NCI-H1694 (cell line): ENCODE measurements around the gene ITGB6.

ENCODE experiments used
- DNase-seq: peaks from one replicate; lab custom pipeline; 2025; lab: John Stamatoyannopoulos, UW

ITGB6 gene, protein sequence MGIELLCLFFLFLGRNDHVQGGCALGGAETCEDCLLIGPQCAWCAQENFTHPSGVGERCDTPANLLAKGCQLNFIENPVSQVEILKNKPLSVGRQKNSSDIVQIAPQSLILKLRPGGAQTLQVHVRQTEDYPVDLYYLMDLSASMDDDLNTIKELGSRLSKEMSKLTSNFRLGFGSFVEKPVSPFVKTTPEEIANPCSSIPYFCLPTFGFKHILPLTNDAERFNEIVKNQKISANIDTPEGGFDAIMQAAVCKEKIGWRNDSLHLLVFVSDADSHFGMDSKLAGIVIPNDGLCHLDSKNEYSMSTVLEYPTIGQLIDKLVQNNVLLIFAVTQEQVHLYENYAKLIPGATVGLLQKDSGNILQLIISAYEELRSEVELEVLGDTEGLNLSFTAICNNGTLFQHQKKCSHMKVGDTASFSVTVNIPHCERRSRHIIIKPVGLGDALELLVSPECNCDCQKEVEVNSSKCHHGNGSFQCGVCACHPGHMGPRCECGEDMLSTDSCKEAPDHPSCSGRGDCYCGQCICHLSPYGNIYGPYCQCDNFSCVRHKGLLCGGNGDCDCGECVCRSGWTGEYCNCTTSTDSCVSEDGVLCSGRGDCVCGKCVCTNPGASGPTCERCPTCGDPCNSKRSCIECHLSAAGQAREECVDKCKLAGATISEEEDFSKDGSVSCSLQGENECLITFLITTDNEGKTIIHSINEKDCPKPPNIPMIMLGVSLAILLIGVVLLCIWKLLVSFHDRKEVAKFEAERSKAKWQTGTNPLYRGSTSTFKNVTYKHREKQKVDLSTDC

DNA sequence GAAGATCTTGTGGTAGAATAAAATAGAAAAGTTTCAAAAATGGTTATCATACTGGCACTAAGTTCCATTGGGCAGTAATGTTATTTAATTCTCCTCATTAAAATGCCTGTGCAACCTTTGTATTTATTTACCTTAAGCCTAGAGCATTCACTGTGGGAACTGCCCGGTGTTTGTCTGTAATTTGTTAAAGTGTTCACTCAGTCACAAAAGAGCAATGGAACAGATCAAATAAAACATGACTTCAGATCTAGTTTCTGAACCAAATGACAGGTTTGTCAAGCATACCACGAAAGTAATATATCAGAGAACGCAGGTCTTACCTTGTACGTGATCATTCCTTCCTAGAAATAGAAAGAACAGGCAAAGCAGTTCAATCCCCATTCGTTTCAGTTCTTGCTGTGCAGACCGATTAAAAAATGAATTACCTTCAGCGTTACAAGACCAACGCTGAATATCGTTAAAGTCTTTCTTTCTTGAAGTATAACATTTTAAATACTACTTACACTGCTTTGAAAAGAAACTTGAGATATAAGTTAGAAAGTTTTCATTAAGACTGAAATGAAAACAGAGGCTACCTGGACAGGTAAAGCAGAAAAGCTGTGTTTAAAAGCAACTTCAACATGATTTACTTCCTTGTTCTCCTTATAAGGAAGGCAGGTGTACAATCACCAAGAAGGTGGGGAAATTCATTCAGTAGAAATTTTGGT is at the start of gene ITGB6:
Gene ITGB6, minus strand, starts transcription at position 590 of the 707 bp plus-strand sequence. Its CDS starts 209 bp downstream, at position 381.
- DNase-seq = no peak

DNA sequence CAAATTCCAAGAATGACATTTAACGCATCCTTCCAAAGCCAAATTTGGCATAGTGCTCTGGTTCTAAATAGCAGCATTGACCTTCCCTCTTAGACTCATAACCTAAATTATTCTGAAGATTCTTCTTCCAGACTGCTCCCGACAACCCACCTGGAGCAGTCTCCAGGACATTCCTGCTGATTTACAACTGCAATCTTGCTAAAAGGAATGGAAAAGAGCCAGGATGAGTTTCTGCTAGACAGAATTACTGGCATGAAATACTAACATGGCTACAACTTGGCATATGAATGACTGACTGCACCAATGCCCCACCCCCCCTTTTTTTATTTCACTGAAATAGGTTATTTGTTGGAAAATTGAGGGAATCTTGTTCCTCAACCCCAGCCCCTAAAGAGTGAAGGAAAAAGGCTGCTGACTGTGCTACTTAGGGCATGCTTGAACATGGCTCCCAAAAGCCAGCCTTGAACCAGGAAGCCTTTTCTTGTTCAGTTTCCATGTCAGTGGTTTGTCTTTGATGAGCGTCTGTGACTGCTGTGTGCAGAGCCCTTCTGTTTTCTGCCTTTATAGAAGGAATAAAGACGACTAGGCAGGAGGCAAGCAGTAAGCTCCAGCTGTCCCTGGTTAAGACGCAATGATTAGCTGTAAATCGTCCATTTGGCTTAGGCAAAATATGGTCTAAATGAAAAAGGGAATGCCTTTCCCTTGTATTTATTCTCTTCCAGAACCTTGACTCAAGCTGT is 47.4 kb upstream of the ITGB6 start:
- DNase-seq = no peak

DNA sequence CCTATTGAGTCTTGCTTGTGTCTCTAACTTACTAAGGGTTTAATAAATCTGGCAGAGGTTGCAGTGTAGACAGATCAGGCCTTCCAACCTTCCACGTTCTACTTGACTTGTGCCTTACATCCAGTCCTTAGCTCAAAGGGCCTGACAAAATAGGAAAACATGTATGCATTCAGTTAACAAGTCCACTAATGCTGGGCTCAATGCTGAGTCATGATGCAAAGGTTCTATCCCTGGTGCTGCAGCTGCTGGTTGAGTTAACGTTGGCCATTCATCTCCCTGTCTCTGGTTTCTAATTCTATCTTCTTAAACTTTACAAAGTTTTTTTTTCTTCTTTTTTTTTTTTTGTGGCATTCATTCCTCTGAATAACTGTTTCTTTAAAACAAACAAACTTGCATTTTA is 46.3 kb upstream of the ITGB6 start:
- DNase-seq = no peak

DNA sequence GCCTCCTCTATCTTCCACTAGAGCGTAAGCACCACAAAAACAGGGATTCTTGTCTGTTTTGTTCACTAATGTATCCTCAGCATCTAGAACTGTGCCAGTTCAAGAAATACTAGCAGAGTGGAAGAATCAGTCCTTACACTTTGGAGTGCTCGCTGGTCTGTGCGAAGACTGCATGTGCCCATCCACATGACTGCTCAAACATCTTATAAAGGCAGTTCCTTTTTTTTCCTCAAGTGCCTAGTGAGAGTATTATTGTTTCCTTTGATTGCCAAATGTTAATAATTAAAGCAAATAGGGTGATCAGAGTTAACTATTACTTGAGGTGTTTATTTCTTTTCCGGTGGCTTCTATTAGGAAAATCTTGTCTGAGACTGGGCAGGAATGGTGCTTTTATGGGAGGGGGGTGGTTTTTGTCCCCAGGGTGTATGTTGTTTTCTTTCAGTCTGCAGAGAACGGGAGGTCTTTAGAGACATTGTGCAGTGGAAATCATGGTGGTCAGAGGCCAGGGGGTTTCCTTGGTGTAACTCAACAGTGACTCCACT is 45.6 kb upstream of the ITGB6 start:
- no peak for DNase-seq

DNA sequence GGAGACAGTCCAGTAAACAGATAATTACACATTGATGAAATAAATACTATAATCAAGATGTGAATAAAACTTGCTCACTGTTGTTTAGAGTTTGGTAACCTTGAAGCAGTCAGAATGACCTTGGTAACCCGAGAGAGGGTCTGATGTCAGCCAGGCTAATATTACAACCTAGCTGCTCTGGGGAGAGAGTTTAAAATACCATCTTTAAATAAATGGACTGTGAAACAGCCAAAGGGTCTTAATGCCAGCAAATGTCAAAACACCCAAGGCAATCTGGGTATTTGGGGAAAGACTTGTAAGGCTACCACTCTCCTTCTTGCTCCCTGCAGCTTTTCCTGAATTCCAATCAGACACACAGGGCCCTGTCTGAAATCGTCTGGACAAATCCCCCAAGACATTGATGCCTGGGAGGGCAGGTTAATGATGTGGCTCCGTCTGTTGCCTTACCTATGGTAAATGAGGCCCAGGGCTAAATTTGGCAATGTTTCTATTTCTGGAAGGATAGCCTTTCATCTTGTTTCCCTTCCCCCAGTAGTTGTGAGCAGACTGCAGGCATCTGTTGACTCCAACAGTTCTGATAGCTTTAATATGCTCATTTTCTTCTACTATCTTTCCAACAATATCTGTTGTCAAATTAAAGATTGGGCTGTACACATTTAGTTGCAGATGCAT is 43.0 kb upstream of the ITGB6 start:
- no peak for DNase-seq

DNA sequence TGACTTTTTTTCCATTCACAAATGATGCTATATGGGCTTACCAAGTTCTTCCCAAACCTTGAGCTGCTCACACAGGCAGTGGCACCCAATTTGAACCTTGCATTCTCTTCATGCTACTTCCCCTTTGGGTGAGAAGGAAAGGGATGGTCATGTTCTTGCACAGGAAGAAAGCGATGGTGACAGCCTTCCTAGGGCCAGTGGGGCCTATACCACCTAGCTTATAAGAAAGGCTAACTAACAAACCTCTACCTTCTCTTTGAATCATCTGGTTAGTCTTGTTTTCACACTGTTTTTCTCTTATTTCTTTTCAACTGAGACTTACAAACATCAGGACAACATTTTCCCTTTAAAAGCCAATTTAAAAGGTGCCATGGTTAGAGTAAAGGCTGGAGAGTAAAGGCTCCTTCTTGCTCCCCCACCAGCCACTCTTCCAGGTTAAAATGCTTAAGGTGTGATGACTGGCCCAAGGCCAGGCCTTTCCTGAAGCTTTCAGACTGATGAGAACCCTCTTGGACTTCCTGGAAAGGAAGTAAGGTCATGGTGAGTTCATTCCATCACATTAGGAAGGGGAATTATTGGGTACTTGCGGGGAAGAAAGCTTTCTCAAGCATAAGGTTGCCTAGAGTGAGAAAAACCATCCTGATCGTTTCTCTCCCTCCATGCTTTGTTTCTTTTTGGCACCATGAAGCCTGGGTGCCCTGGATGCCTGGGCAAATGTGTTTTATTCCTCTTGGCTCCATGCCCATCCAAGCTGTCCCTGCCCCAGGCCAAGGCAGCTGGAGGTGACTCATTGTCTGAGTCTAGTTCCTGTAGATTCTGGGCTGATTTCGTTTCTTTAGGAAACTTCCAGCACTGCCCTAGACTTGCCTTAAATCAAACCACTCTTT is 41.4 kb upstream of the ITGB6 start:
- DNase-seq = no peak

DNA sequence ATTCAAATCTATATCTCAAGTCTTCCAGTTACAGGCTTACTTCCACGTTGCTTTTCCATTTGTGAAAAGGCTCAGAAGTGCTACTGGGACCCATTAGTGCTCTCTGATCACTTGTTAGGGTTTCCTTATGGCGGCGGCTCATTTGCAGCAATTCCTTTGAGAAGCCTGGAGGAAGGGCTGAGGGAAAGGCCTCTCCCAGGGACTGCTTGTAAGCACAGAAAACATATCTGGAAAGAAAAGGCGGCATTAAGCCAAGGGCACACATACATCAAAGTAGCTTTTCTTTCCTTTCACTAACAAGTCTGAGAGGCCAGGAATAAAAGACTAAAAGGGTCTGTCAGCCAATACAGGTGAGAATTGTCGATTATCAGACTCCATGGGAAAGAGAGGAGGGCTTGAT is 39.4 kb upstream of the ITGB6 start:
- DNase-seq = no peak

DNA sequence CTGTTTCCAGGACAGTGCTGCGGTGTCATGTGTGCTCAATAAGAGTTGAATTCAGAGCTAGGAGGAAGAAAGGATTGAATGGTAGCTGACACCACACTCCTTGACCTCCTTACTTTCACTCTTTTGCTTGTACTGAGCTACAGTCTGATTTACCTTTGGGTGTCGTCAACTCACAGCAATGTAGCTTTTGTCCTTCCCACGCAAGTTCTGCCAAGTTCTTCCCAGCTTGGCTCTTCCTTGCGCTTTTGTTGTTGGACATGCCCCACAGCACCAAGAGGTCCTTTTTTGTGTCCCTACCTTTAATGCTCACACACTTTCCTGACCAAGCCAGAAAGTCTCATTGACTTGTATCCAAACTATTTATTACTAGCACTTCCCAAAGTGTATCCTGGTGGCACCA is 38.3 kb upstream of the ITGB6 start:
- DNase-seq = no peak

DNA sequence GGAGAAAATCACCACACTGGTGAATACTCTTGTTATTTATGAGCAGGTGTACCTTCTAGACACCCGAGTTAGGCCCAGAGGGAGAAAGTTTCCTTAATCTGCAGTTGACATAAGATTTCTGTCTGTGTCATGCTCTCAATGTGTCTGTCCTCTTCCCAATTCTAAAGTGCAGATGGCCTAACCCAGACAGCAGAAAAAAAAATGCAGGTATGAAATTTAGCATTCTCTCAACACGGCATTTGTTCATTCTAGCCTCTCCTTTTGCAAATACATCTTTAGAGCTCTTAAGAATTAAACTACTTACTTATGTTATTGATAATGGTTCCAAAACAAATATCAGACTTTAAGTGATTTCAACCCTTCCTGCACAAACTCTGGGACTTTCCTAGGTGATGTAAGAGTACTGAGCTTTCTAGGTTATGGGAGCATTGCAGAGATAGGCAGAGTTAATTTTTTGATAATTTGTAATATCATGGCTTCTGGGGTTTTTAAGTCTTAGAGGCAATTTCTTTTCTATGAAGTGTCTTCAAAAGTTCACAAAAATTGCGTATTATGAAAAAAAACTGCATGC is 32.9 kb upstream of the ITGB6 start:
- DNase-seq = no peak

DNA sequence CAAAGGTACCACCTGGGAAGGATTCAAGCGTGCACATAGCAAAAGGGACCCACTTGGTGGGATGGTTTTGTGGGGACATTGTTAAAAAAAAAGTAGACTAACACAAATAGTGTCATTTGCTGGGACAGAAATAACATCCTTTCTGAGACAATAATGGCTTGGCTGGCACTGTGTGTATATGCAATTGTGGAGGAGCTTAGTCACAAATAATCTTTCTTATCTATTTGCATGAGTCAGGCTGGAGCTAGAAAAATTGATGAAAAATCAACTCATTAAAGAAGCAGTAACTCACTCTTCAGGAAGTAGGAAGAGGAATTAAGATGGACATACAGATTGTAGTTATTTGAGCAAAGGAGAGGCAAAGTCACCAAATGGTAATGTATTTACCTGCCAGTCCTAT is 29.5 kb upstream of the ITGB6 start:
- DNase-seq = no peak

DNA sequence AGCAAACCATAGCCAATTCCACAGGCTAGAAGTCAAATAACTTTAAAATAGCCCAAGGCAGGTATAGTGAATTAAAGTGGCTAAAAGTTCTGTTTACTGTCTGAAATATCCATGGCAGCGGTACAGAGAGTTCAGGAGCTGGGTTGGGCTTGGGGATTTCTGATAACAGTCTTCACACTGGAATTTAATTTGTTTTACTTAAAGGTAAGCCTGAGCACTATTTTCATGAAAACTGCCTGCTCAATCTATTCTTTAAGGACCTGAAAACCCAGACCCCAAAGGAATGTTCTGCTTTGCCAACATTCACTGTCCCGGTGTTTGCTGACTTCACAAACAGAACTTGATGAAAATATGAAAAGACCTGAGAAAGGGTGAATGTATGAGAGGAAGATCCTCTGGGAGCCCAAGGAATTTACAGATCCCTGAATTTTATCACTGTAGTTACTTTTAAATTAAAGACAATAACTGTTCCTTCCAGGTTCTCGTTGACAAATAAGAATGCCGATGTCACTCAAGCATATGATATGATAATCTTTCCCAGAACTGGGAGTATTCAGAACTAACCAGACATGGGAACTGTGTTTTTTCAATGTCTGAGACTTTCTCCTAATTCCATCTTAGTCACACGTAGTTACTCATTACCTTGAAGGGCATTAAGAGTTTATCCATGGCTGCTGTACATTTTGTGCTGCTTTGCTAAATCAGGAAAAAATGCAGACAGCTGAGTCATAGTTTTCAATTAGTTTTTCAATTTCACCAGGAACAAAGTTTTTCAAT is 28.3 kb upstream of the ITGB6 start:
- no peak for DNase-seq

DNA sequence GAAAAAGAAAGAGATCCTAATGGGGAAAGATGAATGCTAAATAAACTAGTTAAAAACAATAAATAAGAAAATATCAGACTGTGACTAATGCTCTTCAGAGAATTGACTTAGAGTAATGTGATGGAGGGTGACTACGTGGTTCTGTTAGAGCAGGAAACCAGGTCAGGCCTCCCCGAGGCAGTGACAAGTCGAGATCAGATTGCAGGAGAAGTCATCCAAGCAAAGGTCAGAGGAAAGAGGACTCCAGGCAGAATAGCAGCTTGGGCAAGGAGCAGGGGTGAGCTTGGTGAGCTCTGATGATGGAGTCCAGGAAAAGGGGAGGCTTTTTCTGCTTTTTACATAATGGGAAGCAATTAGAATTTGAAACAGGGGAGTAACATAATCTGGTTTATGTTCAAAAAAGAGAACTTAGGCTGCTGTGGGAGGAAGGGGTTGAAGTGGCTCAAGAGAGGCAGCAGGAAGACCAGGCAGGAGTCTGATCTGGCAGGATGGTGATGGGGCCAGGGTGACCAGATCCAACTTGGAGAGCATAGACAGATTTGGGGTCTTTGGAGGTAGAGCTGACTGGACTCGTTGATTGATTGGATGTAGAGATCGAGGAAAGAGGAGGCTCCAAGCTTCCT is 27.3 kb upstream of the ITGB6 start:
- no peak for DNase-seq

DNA sequence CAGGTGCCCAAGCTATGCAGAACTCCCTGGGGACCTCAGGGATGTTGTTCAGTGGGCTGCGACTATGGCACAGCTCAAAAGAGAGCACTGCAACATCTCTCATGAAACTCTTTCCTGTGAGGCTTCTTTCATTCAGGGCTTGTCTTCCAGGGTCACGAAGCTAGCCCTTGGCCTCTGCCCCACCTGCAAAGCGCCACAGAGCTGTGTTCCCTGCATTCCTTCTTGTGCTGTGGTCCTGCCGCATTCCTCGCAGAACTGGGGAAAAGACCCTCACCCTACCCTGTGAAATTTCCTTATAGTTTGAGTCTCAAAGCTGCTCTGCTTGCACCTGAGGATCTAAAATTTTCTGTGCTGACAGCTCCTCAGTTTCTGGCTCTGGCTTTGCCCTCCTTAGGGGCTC is 26.3 kb upstream of the ITGB6 start:
- DNase-seq = no peak

DNA sequence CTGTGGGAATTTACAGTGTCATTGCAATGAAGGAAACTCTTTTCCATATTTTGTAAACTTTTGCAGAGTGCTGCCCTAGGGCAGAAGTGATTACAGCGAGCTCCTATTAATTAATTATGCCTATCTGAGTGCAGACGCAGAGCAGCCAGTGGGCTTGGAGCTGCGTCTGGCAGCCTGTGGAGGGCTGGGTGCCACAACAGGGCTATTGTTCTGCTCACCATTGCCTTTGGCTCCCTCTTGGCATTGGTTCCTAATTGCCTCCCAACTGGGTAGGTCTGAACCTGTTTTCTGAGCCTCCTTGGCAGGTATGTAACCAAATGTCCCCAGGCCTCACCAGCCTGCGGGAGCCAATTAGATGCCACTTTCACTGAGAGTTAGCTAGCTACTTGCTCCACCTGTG is 25.6 kb upstream of the ITGB6 start:
- DNase-seq = no peak

DNA sequence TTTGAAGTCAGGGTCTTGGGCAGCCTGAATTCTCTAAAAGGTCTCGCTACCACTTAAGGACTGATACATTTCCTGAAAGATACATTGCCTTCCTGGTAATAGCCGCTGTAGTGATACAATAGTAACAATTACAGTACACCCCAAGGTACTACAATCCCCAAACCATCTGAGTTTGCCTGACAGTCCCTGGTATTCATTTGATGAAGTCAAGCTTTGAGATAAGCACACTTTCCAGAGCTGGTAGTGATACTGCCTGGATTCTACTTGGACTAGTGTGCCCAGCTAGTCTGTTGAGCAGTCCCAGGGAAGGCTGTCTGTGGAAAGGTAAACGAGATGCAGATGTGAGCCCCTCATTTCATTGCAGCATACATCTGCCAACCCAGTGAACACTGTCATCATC is 24.4 kb upstream of the ITGB6 start:
- no peak for DNase-seq

DNA sequence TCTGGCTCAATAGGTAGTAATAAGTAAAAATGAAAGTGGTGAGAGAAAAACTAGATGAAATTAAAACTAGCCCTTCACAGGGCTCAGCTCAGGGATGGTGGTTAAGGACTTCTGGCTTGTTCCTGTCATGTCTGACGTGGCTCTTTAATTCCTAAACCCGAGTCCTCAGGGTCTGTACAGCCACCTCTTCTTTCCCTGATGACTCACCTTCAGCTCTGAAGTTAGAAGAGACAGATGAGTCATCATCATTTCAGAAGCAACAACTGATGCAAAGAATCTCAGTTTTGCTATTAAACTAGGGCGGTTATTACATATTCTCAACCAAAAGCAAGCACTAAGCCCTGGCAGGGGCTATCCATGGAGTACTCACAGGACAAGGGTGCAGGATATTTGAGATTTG is 24.0 kb upstream of the ITGB6 start:
- DNase-seq = no peak

DNA sequence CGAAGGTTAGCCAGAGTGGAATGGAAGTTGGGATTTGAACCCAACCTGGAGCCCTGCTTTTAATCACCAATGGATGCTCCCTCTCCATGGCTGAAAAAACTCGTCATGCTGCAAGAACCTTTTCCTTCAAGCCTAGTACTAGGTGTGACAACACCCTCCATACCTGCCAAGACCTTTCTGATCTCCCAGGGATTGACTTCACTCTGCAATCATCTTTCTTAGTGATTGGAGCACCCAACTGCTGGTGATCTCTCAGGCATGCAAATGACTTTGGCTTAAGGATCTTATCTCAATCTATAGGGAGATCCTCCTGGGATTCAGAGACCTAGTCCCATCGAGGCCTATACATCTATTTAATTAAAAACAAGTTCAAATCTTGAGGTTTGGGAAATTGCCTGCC is 23.5 kb upstream of the ITGB6 start:
- no peak for DNase-seq

DNA sequence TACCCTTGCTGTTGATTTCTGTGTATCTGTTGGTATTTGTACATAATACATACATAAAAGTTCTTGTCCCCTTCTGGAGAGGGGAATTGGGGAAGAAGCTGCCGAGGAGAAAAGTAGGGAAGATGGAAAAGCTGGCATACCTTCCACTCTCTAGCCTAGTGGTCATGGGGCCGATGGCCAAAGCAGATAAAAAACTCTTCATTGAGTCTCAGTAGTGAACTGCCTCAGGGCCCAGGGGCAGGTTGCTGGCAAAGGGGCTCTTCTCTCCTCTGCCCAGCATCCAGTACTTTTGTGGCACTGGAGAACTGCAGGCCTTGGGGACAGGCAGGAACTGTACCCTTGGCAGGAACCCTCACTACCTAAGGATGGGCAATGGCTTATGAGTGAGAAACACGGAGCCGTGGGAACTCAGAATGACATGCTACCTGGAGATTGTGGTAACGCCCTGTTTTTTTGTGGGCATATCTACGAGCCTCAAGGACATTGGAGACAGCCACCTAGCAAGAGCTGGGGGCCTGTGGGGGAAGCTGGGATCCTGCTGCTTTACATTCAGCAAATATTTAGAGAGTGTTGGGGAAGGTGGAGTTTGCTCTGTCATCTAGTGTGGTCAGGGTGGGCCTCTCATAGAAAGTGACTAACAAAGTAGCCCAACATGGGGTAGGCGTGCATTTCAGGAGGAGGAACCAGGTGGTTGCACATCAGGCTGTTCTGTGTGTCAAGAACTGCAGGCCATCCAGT is 22.6 kb upstream of the ITGB6 start:
- DNase-seq = no peak
